T-cell (primary cell): ENCODE data around the gene TSHB. TPM values are rescaled to one million over a fixed set of nuclear protein-coding genes. Genes with fewer than 3 reads are reported as not detected.
"Not testable (repeated sequence)": the region's sequence is repeated elsewhere in the genome, so short reads cannot be mapped to it uniquely, and the experiment has no call there.

Experiments
- ATAC-seq, 4 experiments: fragments of 200-7000 bp in 3 of 4; fragments of 150-1000 bp in 1 of 4; cut with Tn5 transposase; replicated peaks in 1 of 4; 1 replicate in 3 of 4; 2 replicates in 1 of 4; pipeline ENCODE4 v1.10.0; 2021; ENCODE audit warnings: moderate library complexity in 3 of 4, mild to moderate bottlenecking in 2 of 4, moderate number of reproducible peaks in 1 of 4
- CTCF ChIA-PET, 2 donors: fragments of 300-600 bp; sonication (Branson Sonifier 250); formaldehyde crosslinking; loops; one replicate each; lab custom pipeline; 2022; ENCODE audit warnings: antibody characterized with exemption in 2 of 2; lab: Charles Lee
- POLR2A ChIA-PET, 2 donors: fragments of 300-600 bp; sonication (Branson Sonifier 250); formaldehyde crosslinking; loops; one replicate each; lab custom pipeline; 2022; ENCODE audit warnings: antibody characterized with exemption in 2 of 2; lab: Charles Lee
- DNase-seq, 35 experiments: peaks; one replicate each; pipeline versions ENCODE4 v3.0.0 to v3.0.0-alpha.2; 2013 to 2023
- H3K27ac ChIP-seq: one replicate; pipeline ENCODE4 v1.5.1; 2013; ENCODE audit warnings: low read length
- H3K27me3 ChIP-seq, 2 experiments: replicated peaks in 1 of 2; 1 replicate in 1 of 2; 2 replicates in 1 of 2; pipeline versions ENCODE4 v1.6.1 to v1.7.0; 2013; ENCODE audit warnings: low read length in 1 of 2, mixed read lengths in 1 of 2; ENCODE audit not compliant: control insufficient read depth in 2 of 2, insufficient read depth in 2 of 2; ENCODE audit errors: extremely low read depth in 1 of 2
- H3K36me3 ChIP-seq, 2 donors: 1 replicate in 1 of 2; 2 replicates in 1 of 2; pipeline versions ENCODE4 v1.6.1 to v1.7.0; 2013; ENCODE audit warnings: low read length in 1 of 2; ENCODE audit not compliant: control insufficient read depth in 2 of 2, insufficient read depth in 1 of 2; ENCODE audit errors: extremely low read depth in 1 of 2
- H3K4me1 ChIP-seq, 2 experiments: 1 replicate in 1 of 2; 2 replicates in 1 of 2; pipeline versions ENCODE4 v1.6.1 to v1.7.0; 2013; ENCODE audit warnings: low read length in 2 of 2, mixed read lengths in 1 of 2; ENCODE audit not compliant: insufficient read depth in 2 of 2, control insufficient read depth in 1 of 2; ENCODE audit errors: extremely low read depth in 1 of 2
- H3K4me3 ChIP-seq, 2 donors: 1 replicate in 1 of 2; 2 replicates in 1 of 2; pipeline versions ENCODE4 v1.5.1 to v1.7.0; 2013; ENCODE audit warnings: mild to moderate bottlenecking in 2 of 2, low read length in 1 of 2, moderate library complexity in 1 of 2; ENCODE audit not compliant: control insufficient read depth in 1 of 2; ENCODE audit errors: extremely low read depth in 1 of 2
- H3K9me3 ChIP-seq: 2 replicates; pipeline ENCODE4 v1.7.0; 2013
- H3K27ac Mint-ChIP-seq, 2 donors: one replicate each; pipeline ENCODE4 v1.8.0; 2020 to 2021; ENCODE audit warnings: mild to moderate bottlenecking in 2 of 2, mixed read lengths in 2 of 2
- H3K27me3 Mint-ChIP-seq, 2 donors: one replicate each; pipeline ENCODE4 v1.8.0; 2021 to 2022; ENCODE audit warnings: mixed read lengths in 2 of 2
- H3K36me3 Mint-ChIP-seq: one replicate; pipeline ENCODE4 v1.8.0; 2021; ENCODE audit warnings: mixed read lengths
- H3K4me1 Mint-ChIP-seq, 3 donors: one replicate each; pipeline ENCODE4 v1.8.0; 2020 to 2022; ENCODE audit warnings: mixed read lengths in 3 of 3, mild to moderate bottlenecking in 1 of 3
- H3K4me3 Mint-ChIP-seq, 3 donors: one replicate each; pipeline ENCODE4 v1.8.0; 2020 to 2022; ENCODE audit warnings: mild to moderate bottlenecking in 3 of 3, mixed read lengths in 3 of 3, moderate library complexity in 3 of 3
- H3K9me3 Mint-ChIP-seq, 3 donors: one replicate each; pipeline ENCODE4 v1.8.0; 2020 to 2022; ENCODE audit warnings: mixed read lengths in 3 of 3
- WGBS: methylation state at CpG from one replicate; pipeline ENCODE4 v1.1.5; 2013; ENCODE audit warnings: missing lambda C conversion rate; ENCODE audit not compliant: insufficient coverage; 5-methylcytosine and 5-hydroxymethylcytosine counted together
- total RNA-seq, 35 experiments: library from RNA in 6 of 35; stranded (reverse) in 6 of 35; fragments of 120-200 nt in 1 of 35; gene quantifications; one replicate each; pipeline versions ENCODE4 v1.2.1 to v1.2.4 and lab custom pipeline; 2013 to 2026

Gene TSHB
- total RNA-seq, 5 donors from 2014 or later (not counting 1 experiment from before 2014, with no cell fraction given): not detected

DNA sequence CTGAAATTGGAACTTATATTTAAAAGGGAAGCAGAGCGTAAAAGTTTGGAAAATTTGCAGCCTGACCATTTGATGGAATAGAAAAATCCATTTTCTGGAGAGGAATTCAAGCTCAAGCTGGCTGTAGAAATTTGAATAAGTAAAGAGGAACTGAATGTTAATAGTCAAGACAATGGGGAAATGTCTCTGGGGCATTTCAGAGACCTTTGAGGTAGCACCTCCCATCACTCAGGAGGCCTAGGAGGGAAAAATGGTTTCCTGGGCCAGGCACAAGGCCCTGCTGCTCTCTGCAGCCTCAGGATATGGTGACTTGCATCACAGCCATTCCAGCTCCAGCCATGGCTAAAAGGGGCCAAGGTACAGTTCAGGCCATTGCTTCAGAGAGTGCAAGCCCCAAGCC lies 17.6 kb upstream of the TSHB start:
- H3K27me3 ChIP-seq: no peaks in the 10 kb centered on the region
- ChIA-PET POLR2A (no interaction called here), CTCF (no interaction called here)
- ATAC-seq: no peak
- Mint-ChIP-seq H3K4me3 (no peak overlapping the region), H3K27me3 (peaks cover 2 to 4% of the 10 kb centered on the region in 2 donors), H3K36me3 (no peaks in the 10 kb centered on the region), H3K9me3 (no peaks in the 10 kb centered on the region), H3K4me1 (no peaks in the 10 kb centered on the region), H3K27ac (no peak overlapping the region)
- WGBS: 100% methylated on average over 1 of the region's 1 CpG
- no peak overlapping the region for H3K27ac ChIP-seq
- no peaks in the 10 kb centered on the region for H3K36me3 ChIP-seq
- H3K9me3 ChIP-seq: no peaks in the 10 kb centered on the region
- DNase-seq: no peak
- H3K4me1 ChIP-seq: no peaks in the 10 kb centered on the region
- H3K4me3 ChIP-seq: no peak overlapping the region

DNA sequence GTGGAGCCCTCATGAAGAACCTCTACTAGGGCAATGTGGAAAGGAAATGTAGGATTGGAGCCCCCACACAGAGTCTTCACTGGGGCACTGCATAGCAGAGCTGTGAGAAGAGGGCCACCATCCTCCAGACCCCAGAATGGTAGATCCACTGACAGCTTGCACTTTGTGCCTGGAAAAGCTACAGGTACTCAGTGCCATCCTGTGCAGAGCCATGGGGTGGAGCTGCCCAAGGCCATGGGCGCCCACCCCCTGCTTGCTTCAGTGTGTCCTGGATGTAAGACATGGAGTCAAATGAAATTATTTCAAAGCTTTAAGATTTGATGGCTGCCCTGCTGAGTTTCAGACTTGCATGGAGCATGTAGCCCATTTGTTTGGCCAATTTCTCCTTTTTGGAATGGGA lies 17.2 kb upstream of the TSHB start:
- no peaks in the 10 kb centered on the region for H3K4me1 ChIP-seq
- no peak overlapping the region for H3K27ac ChIP-seq
- no peaks in the 10 kb centered on the region for H3K9me3 Mint-ChIP-seq
- H3K4me3 ChIP-seq: no peak overlapping the region
- ChIA-PET POLR2A (no interaction called here), CTCF (no interaction called here)
- no peaks in the 10 kb centered on the region for H3K36me3 ChIP-seq
- H3K27me3 Mint-ChIP-seq: peaks cover 2 to 4% of the 10 kb centered on the region in 2 donors
- H3K27me3 ChIP-seq: no peaks in the 10 kb centered on the region
- no peak overlapping the region for H3K27ac Mint-ChIP-seq
- no peaks in the 10 kb centered on the region for H3K36me3 Mint-ChIP-seq
- no peak overlapping the region for H3K4me3 Mint-ChIP-seq
- no peak for ATAC-seq
- no peaks in the 10 kb centered on the region for H3K4me1 Mint-ChIP-seq
- no peaks in the 10 kb centered on the region for H3K9me3 ChIP-seq
- no CpG with 5 or more reads among the region's 1 CpG for WGBS
- no peak for DNase-seq

DNA sequence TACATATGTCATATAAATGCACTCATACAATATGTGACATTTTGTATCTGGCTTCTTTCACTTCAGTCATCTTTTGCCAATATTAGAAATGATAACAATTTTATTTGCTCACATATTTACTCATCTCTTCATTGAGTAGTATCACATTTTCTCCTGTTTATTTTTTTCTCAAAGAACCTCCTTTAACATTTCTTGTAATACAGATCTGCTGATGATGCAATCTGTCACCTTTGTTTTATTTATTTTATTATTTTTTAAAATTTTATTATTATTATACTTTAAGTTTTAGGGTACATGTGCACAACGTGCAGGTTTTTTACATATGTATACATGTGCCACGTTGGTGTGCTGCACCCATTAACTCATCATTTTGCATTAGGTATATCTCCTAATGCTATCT lies 15.8 kb upstream of the TSHB start:
- no peaks in the 10 kb centered on the region for H3K27me3 ChIP-seq
- ChIA-PET POLR2A (no interaction called here), CTCF (no interaction called here)
- no peak for DNase-seq
- Mint-ChIP-seq H3K27ac (no peak overlapping the region), H3K27me3 (peaks cover 4% of the 10 kb centered on the region in 2 donors), H3K9me3 (peaks cover 0 to 5% (median 4%) of the 10 kb centered on the region in 3 donors), H3K4me1 (no peaks in the 10 kb centered on the region), H3K4me3 (no peak overlapping the region), H3K36me3 (peaks cover 4% of the 10 kb centered on the region)
- H3K36me3 ChIP-seq: no peaks in the 10 kb centered on the region
- no CpG with 5 or more reads among the region's 2 CpGs for WGBS
- no peak for ATAC-seq
- H3K9me3 ChIP-seq: no peaks in the 10 kb centered on the region
- H3K4me1 ChIP-seq: no peaks in the 10 kb centered on the region
- H3K4me3 ChIP-seq: no peak overlapping the region
- no peak overlapping the region for H3K27ac ChIP-seq

DNA sequence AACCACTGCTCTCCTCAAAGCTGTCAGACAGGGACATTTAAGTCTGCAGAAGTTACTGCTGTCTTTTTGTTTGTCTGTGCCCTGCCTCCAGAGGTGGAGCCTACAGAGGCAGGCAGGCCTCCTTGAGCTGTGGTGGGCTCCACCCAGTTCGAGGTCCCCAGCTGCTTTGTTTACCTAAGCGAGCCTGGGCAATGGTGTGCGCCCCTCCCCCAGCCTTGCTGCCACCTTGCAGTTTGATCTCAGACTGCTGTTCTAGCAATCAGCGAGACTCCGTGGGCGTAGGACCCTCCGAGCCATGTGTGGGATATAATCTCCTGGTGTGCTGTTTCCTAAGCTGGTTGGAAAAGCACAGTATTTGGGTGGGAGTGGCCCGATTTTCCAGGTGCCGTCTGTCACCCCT lies 10.1 kb upstream of the TSHB start:
- ATAC-seq, H3K36me3 ChIP-seq, H3K4me1 Mint-ChIP-seq, CTCF ChIA-PET, H3K9me3 ChIP-seq, H3K27ac Mint-ChIP-seq, H3K27me3 ChIP-seq, DNase-seq, H3K4me1 ChIP-seq, H3K4me3 ChIP-seq, H3K4me3 Mint-ChIP-seq, H3K36me3 Mint-ChIP-seq, H3K27ac ChIP-seq, POLR2A ChIA-PET, H3K9me3 Mint-ChIP-seq: not testable (repeated sequence)
- peaks cover 12 to 14% of the 10 kb centered on the region in 2 donors for H3K27me3 Mint-ChIP-seq
- 68% methylated on average over 2 of the region's 9 CpGs for WGBS

DNA sequence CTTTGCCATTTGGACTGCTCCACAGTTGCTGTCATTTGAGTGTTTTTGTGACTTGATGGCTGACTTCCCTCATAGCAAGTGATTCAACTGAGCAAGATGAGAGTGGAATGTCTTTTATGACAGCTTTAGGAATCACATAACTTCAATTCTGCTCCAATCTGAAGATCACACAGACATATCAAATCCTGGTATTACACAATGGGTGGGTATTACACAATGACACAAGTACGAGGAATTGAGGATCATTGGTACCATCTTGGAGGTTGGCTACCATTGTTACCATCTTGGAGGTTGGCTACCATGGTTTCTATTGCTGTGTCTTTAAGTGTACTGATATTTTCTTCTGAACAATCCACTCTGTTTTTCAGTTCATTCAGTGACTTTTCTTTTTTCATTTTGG lies 8.5 kb upstream of the TSHB start:
- Mint-ChIP-seq H3K9me3 (peaks cover 0 to 8% (median 5%) of the 10 kb centered on the region in 3 donors), H3K4me1 (no peaks in the 10 kb centered on the region), H3K4me3 (no peak overlapping the region), H3K27me3 (peaks cover 12 to 14% of the 10 kb centered on the region in 2 donors), H3K36me3 (peaks cover 7% of the 10 kb centered on the region), H3K27ac (no peak overlapping the region)
- Histone ChIP-seq H3K36me3 (no peaks in the 10 kb centered on the region), H3K9me3 (no peaks in the 10 kb centered on the region), H3K4me1 (no peaks in the 10 kb centered on the region), H3K4me3 (no peak overlapping the region), H3K27ac (no peak overlapping the region), H3K27me3 (no peaks in the 10 kb centered on the region)
- ATAC-seq (no peak), DNase-seq (no peak)
- no CpG with 5 or more reads among the region's 1 CpG for WGBS
- ChIA-PET POLR2A (no interaction called here), CTCF (no interaction called here)

DNA sequence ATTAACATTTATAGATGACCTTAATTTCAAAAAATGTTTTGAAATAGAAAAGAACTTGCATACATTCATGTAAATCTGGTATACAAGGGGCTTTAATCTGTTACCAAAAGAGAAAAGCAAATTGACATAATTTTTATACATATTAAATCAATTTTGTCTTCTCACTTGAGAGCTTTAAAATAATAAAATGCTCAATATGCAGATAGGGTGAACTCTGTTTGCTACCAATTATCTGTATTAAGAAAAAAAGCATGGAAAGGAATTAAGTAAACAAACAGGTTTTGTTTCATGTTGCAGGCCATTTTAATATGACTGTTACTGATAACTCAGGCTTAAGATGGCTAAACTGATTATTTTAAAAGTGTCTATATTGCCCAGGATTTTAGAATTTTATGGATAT lies 6.0 kb upstream of the TSHB start:
- H3K4me1 Mint-ChIP-seq: no peaks in the 10 kb centered on the region
- CTCF ChIA-PET: no interaction called here
- Histone ChIP-seq H3K9me3 (no peaks in the 10 kb centered on the region), H3K27me3 (no peaks in the 10 kb centered on the region), H3K4me1 (no peaks in the 10 kb centered on the region), H3K4me3 (no peak overlapping the region), H3K36me3 (no peaks in the 10 kb centered on the region), H3K27ac (no peak overlapping the region)
- ATAC-seq (no peak), DNase-seq (no peak)
- POLR2A ChIA-PET: no interaction called here
- H3K4me3 Mint-ChIP-seq: no peak overlapping the region
- H3K36me3 Mint-ChIP-seq: peaks cover 4% of the 10 kb centered on the region
- peaks cover 9 to 11% of the 10 kb centered on the region in 2 donors for H3K27me3 Mint-ChIP-seq
- no peak overlapping the region for H3K27ac Mint-ChIP-seq
- H3K9me3 Mint-ChIP-seq: peaks cover 0 to 5% (median 2%) of the 10 kb centered on the region in 3 donors

DNA sequence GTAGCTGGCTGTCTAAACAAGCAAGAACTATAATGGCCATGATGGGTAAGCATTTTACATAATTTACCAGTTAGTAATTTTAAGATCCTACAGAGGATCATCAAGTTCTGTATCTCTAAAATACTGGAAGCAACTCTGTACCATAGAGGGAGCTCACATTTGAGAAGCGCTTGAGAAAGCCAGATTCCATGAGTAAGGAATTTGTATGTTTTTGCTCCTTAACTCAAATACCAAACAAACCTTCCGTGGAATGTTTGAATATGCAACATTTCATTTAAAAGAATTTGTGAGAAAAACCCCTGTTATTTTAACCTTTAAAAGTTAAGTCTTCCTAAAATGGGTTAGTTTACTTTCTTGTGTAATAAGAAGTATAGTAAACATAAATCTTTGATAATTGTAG lies 2.0 kb downstream of the TSHB start:
- ChIA-PET CTCF (no interaction called here), POLR2A (no interaction called here)
- no peak overlapping the region for H3K4me3 Mint-ChIP-seq
- no peaks in the 10 kb centered on the region for H3K9me3 Mint-ChIP-seq
- no peak overlapping the region for H3K27ac Mint-ChIP-seq
- ATAC-seq (no peak), DNase-seq (no peak)
- H3K4me1 ChIP-seq: no peaks in the 10 kb centered on the region
- no peaks in the 10 kb centered on the region for H3K27me3 ChIP-seq
- H3K27me3 Mint-ChIP-seq: peaks cover 2 to 5% of the 10 kb centered on the region in 2 donors
- no peaks in the 10 kb centered on the region for H3K36me3 ChIP-seq
- H3K36me3 Mint-ChIP-seq: no peaks in the 10 kb centered on the region
- no peaks in the 10 kb centered on the region for H3K4me1 Mint-ChIP-seq
- WGBS: no CpG with 5 or more reads among the region's 2 CpGs
- no peak overlapping the region for H3K4me3 ChIP-seq
- no peaks in the 10 kb centered on the region for H3K9me3 ChIP-seq
- no peak overlapping the region for H3K27ac ChIP-seq
